Activated CD4-positive, CD25-positive, alpha-beta regulatory T cell treated with anti-CD3 and anti-CD28 coated beads, Interleukin-2, amount 50 U/mL, for 72 hours (primary cell): ENCODE data around the gene SLC6A13.
"Not testable (repeated sequence)": the region's sequence is repeated elsewhere in the genome, so short reads cannot be mapped to it uniquely, and the experiment has no call there.

Experiments
- DNase-seq: peaks from one replicate; pipeline ENCODE4 v3.0.0; 2021

Gene SLC6A13

GRCh38 chr12:262817-263216 is at the start of gene SLC6A13:
SLC6A13 (minus strand) TSS chr12:262836; CDS start chr12:260052, 2,784 bp downstream.
- no peak for DNase-seq

DNA sequence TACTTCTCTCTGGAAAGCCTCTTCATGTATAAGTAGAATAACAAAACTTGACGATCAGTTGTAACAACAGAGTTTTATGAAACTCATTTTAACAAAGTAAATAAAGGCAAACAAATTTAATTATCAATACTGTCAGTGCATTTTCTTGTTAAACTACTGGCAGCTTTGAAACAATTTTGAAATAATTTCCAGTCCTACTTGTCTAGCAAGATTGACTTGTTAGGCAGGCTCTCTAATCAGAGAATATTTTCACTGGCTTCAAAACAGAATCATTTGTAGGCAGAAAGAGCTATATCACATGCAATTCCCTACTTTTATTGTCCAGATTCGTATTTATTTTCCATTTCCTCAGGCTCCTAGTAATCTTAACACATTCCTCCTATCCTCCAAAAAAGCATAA is 45.9 kb upstream of the SLC6A13 start:
- no peak for DNase-seq

DNA sequence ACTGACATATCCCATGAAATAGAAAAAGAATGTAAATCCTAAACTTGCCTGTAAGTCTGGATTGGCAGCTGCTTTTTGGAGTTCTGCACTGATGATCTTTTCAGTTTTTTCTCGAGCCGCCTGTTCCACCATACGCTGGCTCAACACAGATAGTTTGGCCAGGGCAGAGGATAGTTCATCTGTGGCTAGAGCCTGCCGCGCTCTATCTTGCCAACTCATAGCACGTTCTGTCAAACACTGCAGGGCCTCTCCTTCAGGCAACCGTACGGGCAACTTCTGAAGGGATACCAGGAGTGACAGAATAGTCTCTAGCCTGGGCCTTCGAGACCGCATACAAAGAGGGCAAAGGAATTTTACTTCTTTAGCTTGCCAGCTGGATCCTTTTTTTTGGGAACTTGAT is 44.8 kb upstream of the SLC6A13 start:
- DNase-seq: no peak

GRCh38 chr12:304805-305204 is 42.2 kb upstream of the SLC6A13 start:
- DNase-seq: no peak

DNA sequence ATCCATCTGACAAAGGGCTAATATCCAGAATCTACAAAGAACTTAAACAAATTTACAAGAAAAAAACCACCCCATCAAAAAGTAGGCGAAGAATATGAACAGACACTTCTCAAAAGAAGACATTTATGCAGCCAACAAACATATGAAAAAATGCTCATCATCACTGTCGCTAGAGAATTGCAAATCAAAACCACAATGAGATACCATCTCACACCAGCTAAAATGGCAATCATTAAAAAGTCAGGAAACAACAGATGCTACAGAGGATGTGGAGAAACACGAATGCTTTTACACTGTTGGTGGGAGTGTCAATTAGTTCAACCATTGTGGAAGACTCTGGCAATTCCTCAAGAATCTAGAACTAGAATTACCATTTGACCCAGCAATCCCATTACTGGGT is 40.1 kb upstream of the SLC6A13 start:
- DNase-seq: not testable (repeated sequence)

GRCh38 chr12:300166-300565 is 37.5 kb upstream of the SLC6A13 start:
- not testable (repeated sequence) for DNase-seq

DNA sequence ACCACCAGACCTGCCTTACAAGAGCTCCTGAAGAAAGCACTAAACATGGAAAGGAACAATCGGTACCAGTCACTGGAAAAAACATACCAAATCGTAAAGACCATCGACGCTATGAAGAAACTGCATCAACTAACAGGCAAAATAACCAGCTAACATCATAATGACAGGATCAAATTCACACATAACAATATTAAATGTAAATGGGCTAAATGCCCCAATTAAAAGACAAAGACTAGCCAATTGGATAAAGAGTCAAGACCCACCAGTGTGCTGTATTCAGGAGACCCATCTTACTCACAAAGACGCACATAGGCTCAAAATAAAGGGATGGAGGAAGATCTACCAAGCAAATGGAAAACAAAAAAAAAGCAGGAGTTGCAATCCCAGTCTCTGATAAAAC is 36.9 kb upstream of the SLC6A13 start:
- DNase-seq: not testable (repeated sequence)

GRCh38 chr12:298059-298458 is 35.4 kb upstream of the SLC6A13 start:
- not testable (repeated sequence) for DNase-seq

- DNase-seq: no peak
Observed at GRCh38 chr12:295132-295531, 32.5 kb upstream of the SLC6A13 start.

DNA sequence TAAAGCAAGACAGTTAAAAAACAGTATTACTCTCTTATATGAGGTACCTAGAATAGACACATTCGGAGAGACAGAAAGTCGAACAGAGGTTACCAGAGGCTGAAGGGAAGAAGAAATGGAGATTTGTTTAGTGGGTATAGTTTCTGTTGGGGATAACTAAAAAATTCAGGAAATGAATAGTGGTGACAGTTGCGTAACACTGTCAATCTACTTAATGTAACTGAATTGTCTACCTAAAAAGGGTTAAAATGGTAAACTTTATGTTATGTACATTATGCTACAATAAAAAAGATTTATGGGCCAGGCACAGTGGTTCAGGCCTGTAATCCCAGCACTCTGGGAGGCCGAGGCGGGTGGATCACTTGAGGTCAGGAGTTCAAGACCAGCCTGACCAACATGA is 30.6 kb upstream of the SLC6A13 start:
- no peak for DNase-seq

DNA sequence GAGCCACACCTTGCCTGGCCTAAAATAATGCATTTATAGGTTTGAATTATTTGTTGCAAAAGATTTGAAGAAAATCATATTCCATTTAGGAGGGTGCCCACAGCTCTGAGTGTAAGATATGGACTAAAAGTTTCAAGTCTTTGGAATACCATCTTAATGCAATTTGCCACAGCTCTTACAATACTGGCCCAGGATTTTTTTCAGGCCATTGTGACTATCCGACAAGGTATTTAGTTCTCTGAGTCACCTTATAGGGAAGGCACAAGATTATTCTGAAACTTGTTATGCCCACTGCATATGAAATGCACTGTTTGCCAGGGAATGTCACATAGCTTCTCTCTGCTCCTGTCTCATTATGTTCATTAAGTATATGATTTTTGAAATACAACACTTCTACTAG is 29.6 kb upstream of the SLC6A13 start:
- no peak for DNase-seq

GRCh38 chr12:291153-291723 is 28.6 kb upstream of the SLC6A13 start:
- no peak for DNase-seq

DNA sequence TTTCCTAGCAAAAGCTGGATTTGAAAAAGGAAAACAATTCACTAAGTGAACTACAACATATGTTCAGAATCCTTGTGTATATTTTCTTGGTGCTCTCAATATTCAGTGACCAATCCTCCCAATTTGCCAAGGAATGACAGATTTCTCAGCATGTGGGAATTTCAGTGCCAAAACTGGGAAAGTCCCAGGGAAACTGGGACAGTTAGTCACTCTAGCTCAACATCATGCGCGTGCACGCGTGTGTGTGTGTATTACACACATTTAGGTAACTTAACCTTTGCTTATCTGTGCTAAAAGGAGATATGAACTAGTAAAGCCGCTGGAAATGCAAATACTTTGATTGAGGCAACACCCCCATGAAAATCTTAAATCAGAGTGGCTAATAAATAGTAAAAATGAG is 26.1 kb upstream of the SLC6A13 start:
- DNase-seq: no peak

GRCh38 chr12:286531-287300 is 24.1 kb upstream of the SLC6A13 start:
- no peak for DNase-seq

DNA sequence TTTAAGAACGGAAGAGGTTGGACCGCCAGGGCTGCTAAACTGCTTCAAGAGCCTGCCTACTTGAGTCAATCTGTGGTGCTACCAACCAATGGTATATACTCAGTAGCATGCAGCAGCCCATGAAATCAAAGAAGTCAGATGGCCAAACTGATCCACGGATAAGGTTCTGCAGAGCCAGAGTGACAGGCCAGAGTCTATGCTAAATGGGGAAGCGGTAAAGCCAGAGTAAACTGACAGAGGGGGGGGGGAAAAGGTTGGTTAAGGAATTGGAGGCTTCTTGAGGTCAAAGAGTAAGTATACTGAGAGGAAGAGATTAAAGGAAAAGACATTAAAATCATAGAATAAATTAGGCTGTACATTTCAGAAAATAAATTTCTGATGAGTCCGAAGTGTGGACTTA is 15.4 kb upstream of the SLC6A13 start:
- no peak for DNase-seq

DNA sequence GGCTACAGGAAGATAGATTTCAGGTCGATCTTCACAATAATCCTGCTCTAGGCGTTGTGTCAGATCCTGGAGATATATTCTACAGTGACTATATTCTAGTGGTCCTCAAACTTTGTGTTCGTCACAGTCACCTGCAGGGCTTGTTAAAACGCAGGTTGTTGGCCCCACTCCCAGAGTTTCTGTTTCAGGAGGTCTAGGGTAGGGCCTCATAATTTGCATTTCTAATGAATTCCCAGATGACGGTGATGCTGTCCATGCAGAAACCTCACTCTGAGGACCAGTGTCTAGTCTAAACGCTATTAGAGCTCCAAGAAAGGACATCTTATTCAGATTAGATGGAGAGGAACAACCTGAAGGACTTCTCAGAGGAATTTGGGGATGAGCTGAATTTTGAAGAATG is 13.2 kb upstream of the SLC6A13 start:
- no peak for DNase-seq

DNA sequence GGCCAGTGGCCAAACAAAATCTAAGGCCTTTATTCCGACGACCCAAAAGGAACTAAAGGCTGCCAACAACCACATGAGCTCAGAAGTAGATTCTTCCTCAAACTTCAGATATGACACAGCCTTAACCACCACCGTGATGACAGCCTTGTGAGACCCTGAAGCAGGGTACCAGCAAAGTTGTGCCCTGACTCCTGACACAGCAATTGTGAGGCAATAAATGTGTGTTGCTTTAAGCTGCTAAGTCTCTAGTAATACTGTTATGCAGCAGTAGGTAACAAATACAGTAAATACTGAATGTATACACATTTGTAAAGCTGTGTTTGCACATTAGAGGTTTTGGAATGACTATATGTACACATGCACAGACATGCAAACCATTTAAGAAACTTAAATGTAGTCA is 10.7 kb upstream of the SLC6A13 start:
- no peak for DNase-seq

GRCh38 chr12:272942-273341 is 10.3 kb upstream of the SLC6A13 start:
- no peak for DNase-seq

DNA sequence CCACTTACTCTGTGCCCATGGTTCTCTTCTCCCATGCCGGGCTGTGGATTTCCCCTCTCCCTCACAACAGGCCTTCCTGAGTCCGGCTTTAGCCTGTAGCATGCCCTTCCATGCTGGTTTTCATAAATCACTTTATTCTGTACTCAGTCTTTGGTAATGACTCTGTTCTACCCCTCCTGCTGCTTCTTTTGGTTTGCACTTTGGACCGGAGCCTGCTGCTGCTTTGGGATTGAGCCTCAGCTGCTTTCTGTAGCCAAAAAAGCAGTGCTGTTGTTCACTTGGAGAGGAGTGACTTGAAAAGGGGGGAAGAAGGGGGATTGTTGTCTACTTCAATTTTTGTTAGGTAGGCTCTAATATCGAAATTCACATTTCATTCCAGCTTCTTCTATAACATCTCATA is 8.5 kb upstream of the SLC6A13 start:
- no peak for DNase-seq

DNA sequence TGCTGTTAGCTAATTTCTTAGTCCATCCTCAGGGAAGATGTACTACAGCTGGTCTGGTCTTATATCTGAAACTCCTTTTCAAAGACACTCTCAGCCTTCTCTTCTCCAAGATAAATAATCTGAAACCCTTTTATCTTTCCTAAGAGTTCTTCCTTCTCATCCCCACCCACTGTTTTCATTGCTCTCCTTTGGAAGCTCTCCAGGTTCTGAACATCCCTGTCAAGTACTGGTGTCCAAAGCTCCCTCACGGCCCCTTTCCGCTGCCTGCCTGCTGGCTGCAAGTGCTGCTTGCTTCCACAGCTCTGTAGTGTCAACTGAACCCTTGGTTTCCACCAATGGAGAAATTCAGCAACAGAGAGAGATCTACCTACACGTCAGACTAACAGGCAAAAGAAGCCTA is 6.6 kb upstream of the SLC6A13 start:
- no peak for DNase-seq

GRCh38 chr12:268483-268840 is 5.8 kb upstream of the SLC6A13 start:
- DNase-seq: no peak

GRCh38 chr12:267581-268482 is 5.2 kb upstream of the SLC6A13 start:
- no peak for DNase-seq

- DNase-seq: no peak
Observed at GRCh38 chr12:265096-265495, 2.5 kb upstream of the SLC6A13 start.

DNA sequence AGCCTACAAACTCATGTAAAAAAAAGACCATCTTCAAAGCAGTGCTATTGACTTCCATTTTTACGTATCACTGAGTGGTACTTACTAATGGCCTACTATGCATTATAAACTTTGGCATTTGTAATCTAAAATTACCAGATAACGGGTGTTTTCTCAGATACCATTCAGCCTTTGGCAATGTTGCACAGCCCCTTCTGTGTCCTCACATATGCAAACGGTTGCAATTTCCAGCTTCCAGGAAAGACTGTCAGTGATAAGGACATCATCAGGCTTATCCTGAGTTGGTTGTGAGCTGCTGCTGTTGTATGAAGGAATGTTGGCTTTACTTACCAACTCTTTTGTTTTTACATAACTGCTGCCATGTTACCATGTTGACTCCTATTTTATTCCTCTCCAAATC is 1.6 kb upstream of the SLC6A13 start:
- DNase-seq: no peak
